ENCODE measurements around the gene ARFGEF2. TPM values are rescaled to one million over a fixed set of nuclear protein-coding genes. Genes with fewer than 3 reads are reported as not detected.

ARFGEF2 gene
- total RNA-seq, 1 donor from 2014 or later = 22.9 TPM

DNA sequence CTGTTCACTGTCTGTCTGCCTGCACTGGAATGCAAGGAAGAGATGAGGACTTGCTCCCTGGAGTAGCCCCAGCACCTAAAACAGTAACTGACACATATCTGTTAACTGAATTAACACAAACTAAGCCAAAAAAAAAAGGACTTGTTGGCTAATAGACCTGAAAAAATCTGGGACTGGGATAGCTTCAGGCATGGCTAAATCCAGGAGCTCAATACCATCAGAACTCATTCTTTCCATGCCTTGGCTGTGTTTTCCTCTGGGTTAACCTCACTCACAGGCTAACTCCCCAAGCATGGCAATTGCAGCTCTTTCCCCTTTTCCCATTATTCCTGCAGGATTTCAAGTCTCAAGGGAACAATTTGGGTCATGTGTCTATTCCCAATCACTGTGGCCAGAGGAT lies 21.6 kb upstream of the ARFGEF2 start:
- TF ChIP-seq, protein P1, sequence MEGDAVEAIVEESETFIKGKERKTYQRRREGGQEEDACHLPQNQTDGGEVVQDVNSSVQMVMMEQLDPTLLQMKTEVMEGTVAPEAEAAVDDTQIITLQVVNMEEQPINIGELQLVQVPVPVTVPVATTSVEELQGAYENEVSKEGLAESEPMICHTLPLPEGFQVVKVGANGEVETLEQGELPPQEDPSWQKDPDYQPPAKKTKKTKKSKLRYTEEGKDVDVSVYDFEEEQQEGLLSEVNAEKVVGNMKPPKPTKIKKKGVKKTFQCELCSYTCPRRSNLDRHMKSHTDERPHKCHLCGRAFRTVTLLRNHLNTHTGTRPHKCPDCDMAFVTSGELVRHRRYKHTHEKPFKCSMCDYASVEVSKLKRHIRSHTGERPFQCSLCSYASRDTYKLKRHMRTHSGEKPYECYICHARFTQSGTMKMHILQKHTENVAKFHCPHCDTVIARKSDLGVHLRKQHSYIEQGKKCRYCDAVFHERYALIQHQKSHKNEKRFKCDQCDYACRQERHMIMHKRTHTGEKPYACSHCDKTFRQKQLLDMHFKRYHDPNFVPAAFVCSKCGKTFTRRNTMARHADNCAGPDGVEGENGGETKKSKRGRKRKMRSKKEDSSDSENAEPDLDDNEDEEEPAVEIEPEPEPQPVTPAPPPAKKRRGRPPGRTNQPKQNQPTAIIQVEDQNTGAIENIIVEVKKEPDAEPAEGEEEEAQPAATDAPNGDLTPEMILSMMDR (IDR thresholded peaks at IDR 0.05; ENCODE audit: unreplicated experiment) = no peak
- H3K27ac Mint-ChIP-seq = no peak overlapping the region
- no peaks in the 10 kb centered on the region for H3K36me3 Mint-ChIP-seq (ENCODE audit: insufficient read depth)

DNA sequence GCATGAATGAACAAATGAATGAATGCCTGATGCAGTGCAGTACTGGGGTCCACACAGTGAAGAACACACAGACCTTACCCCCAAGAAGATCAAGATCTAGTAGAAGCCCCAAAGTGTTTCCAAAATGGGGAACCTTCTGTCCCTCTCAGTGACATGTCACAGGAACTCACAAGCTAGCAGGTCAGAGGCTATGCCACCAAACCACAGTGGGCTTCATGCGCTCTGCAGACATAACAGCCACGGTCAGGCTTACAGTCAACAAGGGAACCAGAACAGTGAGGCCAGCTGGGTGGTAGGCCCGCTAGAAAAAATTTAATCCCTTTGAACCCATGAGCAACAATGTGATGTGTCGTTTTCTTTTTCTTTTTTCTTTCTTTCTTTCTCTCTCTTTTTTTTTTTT lies 20.2 kb upstream of the ARFGEF2 start:
- Mint-ChIP-seq H3K4me3 (ENCODE audit: low read depth) (no peak overlapping the region), H3K27ac (no peak overlapping the region), H3K27me3 (peaks cover 31% of the 10 kb centered on the region), H3K9me3 (ENCODE audit: low read depth) (no peaks in the 10 kb centered on the region), H3K4me1 (ENCODE audit: low read depth) (peaks cover 2% of the 10 kb centered on the region), H3K36me3 (ENCODE audit: insufficient read depth) (no peaks in the 10 kb centered on the region)
- TF ChIP-seq, protein P1 (IDR thresholded peaks at IDR 0.05; ENCODE audit: unreplicated experiment) = no peak
- no peak for DNase-seq (ENCODE audit: low spot score, unreplicated experiment)

More for the DNA sequence above, 21.6 kb upstream of the ARFGEF2 start:
- no peaks in the 10 kb centered on the region for H3K9me3 Mint-ChIP-seq (ENCODE audit: low read depth)
- H3K4me1 Mint-ChIP-seq (ENCODE audit: low read depth) = peaks cover 2% of the 10 kb centered on the region
- DNase-seq (ENCODE audit: low spot score, unreplicated experiment) = no peak
- H3K4me3 Mint-ChIP-seq (ENCODE audit: low read depth) = no peak overlapping the region
- peaks cover 27% of the 10 kb centered on the region for H3K27me3 Mint-ChIP-seq

DNA sequence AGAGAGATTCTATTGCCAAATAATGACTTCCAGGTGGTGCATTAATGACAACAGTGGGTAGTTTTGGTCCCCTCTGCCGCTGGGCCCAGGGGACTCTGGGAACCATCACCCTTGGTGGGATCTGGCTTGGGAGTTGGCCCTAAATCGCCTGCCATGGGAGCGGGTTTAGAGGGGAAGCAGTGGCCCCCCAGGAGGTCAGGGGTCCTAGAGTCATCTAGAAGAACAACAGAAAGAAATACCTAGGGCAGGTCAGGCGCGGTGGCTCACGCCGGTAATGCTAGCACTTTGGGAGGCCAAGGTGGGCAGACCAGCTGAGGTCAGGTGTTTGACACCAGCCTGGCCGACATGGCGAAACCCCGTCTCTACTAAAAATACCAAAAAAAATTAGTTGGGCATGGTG lies 17.8 kb upstream of the ARFGEF2 start:
- H3K36me3 Mint-ChIP-seq (ENCODE audit: insufficient read depth) = no peaks in the 10 kb centered on the region
- TF ChIP-seq, protein P1 (IDR thresholded peaks at IDR 0.05; ENCODE audit: unreplicated experiment) = no peak
- H3K4me1 Mint-ChIP-seq (ENCODE audit: low read depth) = peaks cover 2% of the 10 kb centered on the region
- DNase-seq (ENCODE audit: low spot score, unreplicated experiment) = no peak
- no peaks in the 10 kb centered on the region for H3K9me3 Mint-ChIP-seq (ENCODE audit: low read depth)
- peaks cover 27% of the 10 kb centered on the region for H3K27me3 Mint-ChIP-seq
- H3K4me3 Mint-ChIP-seq (ENCODE audit: low read depth) = no peak overlapping the region
- no peak overlapping the region for H3K27ac Mint-ChIP-seq

DNA sequence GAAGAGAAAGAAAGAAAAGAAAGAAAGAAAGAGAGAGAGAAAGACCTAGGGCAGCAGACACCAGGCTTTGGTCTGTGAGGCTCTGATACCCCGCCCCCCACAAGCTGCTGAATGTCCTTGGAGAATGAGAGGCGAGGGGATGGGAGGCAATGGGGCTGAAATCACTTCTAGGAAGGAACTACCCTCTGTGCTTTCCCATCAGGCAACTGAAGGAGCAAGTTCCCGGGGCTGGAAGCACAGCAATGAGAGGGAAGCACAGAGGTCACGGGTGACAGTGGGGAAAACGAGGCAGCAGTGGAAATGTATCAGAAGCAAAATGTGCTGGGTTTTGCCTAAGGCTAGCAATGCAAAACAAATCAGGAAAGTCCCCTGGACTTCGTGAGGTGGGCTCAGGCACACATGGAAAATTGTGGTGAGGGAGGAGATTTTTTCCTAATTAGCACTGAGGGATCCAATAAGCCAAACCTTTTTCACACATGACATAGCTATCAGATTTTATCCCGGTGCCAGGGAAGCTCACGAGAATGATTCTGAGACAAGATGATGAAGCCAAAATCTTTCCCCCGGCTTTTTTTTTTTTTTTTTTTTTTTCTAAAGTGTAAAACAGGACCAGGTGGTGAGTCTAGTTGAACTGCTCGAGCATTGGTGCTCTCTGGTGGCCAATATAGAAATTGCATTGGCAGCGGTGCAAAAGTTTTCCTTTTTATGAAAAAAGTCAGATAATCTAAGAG lies 16.8 kb upstream of the ARFGEF2 start:
- Mint-ChIP-seq H3K36me3 (ENCODE audit: insufficient read depth) (no peaks in the 10 kb centered on the region), H3K9me3 (ENCODE audit: low read depth) (no peaks in the 10 kb centered on the region), H3K4me3 (ENCODE audit: low read depth) (no peak overlapping the region), H3K27ac (no peak overlapping the region), H3K27me3 (peaks cover 20% of the 10 kb centered on the region), H3K4me1 (ENCODE audit: low read depth) (peaks cover 2% of the 10 kb centered on the region)
- TF ChIP-seq, protein P1 (IDR thresholded peaks at IDR 0.05; ENCODE audit: unreplicated experiment) = peak; percentile 76
- DNase-seq (ENCODE audit: low spot score, unreplicated experiment) = peak; percentile 46

DNA sequence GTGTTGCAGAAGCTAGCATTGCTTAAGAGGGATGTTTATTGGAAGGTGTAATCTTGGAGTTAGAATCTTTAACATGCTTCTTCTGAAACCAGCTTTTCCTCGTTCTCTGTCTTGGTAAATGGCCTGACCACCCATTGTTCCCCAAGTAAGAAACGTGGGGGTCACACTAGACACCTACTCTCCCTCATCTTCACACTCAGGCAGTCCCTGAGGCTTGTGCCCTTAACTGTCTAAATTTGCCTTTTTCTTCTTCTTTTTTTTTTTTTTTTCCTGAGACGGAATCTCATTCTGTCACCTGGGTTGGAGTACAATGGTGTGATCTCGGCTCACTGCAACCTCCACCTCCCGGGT lies 16.2 kb upstream of the ARFGEF2 start:
- no peak overlapping the region for H3K4me3 Mint-ChIP-seq (ENCODE audit: low read depth)
- no peak overlapping the region for H3K27ac Mint-ChIP-seq
- no peaks in the 10 kb centered on the region for H3K9me3 Mint-ChIP-seq (ENCODE audit: low read depth)
- TF ChIP-seq, protein P1 (IDR thresholded peaks at IDR 0.05; ENCODE audit: unreplicated experiment) = no peak
- H3K27me3 Mint-ChIP-seq = peaks cover 20% of the 10 kb centered on the region
- no peak for DNase-seq (ENCODE audit: low spot score, unreplicated experiment)
- no peaks in the 10 kb centered on the region for H3K36me3 Mint-ChIP-seq (ENCODE audit: insufficient read depth)
- H3K4me1 Mint-ChIP-seq (ENCODE audit: low read depth) = peaks cover 2% of the 10 kb centered on the region
